ENCODE data around the gene ZFTA.

The ZFTA gene

DNA sequence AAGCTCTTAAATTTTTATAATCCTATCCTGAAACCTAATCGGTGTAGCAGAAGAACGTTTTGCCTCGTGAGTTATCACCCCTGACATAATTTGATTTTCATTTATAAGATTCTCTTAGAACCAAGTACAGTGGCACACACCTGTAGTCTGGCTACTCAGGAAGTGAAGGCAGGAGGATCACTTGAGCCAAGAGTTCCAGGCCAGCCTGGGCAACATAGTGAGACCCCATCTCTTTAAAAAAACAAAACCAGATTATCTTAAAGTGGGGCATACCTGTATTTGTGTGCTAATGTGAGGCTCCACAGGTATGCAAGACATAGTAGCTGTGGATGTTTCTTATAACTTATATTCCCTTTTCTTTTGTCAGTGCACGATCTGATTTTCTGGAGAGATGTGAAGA lies 19.0 kb downstream of the ZFTA start:
- no peak for DNase-seq (ENCODE audit: low spot score)

DNA sequence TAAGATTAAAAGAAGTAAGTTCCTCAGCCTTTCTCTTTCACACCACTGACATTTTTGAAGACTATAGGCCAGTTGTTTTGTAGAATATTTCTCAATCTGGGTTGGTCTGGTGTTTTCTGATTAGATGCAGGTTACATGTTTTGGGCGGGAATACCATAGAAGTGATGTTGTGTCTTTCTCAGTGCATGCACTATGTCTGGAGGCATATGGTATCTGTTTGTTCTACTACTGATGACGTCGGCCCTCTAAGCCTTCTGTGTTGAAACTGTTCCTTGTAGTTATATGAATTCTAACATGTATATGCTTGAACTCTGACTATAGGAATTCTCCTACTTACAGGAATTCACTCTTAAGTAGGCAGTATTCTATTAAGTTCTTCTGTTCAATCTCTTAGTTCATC lies 21.6 kb downstream of the ZFTA start:
- DNase-seq (ENCODE audit: low spot score) = no peak

DNA sequence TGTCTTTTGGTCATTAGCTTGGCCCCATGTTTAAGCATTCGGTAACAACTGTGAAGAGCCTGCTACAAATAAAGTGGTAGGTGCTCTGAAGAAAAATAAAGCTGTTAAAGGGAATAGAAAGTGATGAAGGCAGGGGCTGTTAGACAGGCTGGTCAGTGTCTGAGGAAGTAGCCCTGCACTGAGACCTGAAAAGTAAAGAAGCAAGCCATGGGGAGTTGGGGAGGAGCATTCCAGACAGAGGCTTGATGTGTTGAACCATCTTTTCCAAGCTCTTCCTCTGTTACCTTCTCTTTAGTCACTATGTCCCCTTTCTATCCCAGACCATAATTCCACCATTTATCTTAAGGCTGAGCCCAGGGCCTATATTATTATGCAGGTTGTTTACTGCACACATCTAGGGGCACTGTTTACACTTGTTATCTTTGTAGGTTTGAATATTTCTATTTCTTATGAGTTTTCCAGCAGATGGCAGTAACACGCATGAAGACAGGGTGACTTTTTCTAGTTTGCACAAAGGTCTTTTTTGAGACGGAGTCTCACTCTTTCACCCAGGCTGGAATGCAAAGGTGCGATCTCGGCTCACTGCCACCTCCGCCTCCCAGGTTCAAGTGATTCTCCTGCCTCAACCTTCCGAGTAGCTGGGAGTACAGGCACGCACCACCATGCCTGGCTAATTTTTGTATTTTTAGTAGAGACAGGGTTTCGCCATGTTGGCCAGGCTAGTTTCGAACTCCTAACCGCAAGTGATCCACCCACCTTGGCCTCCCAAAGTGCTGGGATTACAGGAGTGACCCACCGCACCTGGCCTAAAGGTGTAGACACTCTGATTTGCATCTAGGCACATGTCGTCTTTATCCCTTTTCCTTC lies 23.0 kb downstream of the ZFTA start:
- DNase-seq (ENCODE audit: low spot score) = no peak

DNA sequence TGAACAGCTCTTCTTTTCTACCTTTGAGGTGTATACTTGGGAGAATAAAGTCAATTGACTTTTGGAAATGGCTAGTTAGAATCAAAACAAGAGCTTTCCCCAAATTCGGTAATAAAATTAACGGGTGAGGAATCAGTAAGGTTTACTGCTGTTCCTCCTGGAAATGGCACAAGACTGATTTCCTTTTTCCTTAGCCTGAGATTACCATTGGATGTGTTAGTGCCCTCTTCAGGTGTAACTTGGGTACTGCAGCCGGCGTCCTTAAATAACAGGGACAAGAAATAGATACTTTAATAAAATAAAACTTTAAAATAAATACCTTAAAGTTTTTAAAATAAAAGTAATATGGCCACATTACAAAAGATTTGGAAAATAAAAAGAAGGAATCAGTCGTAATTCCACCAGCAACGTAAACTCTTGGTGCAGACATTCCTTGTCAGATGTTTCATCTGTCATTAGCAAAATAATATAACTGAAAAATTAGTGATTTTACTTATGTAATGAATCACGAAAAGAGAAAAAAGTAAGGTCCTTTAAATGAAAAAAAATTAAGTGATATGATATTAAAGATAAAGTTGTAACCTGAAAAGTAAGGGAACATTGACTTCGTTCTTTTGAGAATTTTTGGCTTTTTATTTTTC lies 29.7 kb downstream of the ZFTA start:
- peak; percentile 38 for DNase-seq (ENCODE audit: low spot score)

DNA sequence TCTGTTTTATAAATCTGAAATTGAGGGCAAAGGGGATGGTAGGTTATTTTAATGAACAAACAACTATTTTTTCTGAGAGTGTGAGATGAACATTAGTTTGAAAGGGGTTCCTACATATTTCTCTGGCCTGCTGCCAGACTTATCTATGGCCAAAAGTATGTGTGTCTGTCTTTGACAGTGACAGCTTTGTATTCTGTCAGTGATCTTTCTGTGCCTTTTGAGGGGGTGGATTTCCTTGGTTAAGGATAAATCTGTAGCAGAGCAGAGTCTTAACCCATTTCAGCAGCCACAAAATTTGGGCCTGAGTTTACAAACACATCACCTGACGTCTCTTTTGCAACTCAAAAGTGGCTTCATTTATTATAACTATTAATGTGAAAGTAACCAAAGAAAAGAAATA lies 30.9 kb downstream of the ZFTA start:
- no peak for DNase-seq (ENCODE audit: low spot score)

DNA sequence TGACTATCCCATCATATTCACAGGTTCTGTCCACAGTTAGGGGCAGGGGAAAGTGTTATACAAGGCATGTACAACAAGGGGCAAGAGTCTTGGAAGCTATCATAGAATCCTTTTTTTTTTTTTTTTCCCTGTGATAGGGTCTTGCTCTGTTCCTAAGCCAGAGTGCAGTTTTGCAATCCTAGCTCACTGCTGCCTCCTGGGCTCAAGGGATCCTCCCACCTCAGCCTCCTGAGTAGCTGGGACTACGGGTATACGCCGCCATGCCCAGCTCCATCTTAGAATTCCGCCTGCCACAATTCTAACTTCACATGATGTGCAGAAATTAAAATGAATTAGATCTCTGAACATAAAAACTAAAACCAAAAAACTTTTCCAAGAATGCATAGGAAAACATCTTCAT lies 31.7 kb downstream of the ZFTA start:
- DNase-seq (ENCODE audit: low spot score) = no peak

DNA sequence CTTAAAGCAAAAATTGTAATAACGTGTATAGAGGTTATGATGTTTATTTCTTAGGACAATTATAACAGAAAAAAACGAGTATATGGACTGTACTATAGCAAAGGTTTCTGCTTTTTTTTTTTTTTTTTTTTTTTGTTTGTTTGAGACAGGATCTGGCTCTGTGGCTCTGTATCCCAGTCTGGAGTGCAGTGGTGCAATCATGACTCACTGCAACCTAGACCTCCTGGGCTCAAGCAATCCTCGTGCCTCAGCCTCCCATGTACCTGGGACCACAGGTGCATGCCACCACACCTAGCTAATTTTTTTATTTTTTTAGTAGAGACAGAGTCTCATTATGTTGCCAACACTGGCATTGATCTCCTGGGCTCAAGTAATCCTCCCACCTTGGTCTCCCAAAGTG lies 39.2 kb downstream of the ZFTA start:
- DNase-seq (ENCODE audit: low spot score) = no peak

DNA sequence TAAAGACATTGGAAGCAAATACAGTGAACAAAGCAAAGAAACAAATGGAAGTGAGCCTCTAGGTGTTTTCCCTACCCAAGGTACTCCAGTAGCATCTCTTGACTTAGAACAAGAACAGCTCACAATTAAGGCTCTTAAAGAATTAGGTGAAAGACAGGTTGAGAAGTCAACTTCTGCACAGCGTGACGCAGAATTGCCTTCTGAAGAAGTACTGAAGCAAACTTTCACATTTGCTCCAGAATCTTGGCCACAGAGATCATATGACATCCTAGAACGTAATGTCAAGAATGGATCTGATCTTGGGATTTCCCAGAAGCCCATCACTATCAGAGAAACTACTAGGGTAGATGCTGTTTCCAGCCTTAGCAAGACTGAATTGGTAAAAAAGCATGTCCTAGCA lies 48.0 kb downstream of the ZFTA start:
- DNase-seq (ENCODE audit: low spot score) = no peak

DNA sequence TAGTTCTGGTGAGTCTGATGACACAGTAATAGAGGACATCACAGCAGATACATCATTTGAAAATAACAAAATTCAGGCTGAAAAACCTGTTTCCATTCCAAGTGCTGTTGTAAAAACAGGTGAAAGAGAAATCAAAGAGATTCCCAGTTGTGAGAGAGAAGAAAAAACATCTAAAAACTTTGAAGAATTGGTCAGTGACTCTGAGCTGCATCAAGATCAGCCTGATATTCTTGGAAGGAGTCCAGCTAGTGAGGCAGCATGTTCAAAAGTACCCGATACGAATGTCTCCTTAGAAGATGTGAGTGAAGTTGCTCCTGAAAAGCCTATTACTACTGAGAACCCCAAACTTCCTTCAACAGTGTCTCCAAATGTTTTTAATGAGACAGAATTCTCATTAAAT lies 48.6 kb downstream of the ZFTA start:
- no peak for DNase-seq (ENCODE audit: low spot score)

DNA sequence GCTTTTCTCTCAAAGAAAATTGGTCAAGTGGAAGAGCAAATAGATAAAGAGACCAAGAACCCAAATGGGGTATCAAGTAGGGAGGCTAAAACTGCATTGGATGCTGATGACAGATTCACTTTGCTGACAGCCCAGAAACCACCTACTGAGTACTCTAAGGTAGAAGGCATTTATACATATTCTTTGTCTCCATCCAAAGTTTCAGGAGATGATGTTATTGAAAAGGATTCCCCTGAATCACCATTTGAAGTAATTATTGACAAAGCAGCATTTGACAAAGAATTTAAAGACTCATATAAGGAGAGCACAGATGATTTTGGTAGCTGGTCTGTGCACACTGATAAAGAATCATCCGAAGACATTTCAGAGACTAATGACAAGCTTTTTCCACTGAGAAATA lies 49.6 kb downstream of the ZFTA start:
- no peak for DNase-seq (ENCODE audit: low spot score)
